DMS79 (cell line): ENCODE measurements around the gene FAM163A.
"Not testable (repeated sequence)": the region's sequence is repeated elsewhere in the genome, so short reads cannot be mapped to it uniquely, and the experiment has no call there.

Source experiments
- DNase-seq: peaks from one replicate; lab custom pipeline; 2025; lab: John Stamatoyannopoulos, UW

Gene FAM163A

GRCh38 chr1:179742717-179743678 is at the start of gene FAM163A:
Gene FAM163A (plus strand): TSS chr1:179743291. CDS start chr1:179813098, 69,807 bp downstream.
- no peak for DNase-seq

DNA sequence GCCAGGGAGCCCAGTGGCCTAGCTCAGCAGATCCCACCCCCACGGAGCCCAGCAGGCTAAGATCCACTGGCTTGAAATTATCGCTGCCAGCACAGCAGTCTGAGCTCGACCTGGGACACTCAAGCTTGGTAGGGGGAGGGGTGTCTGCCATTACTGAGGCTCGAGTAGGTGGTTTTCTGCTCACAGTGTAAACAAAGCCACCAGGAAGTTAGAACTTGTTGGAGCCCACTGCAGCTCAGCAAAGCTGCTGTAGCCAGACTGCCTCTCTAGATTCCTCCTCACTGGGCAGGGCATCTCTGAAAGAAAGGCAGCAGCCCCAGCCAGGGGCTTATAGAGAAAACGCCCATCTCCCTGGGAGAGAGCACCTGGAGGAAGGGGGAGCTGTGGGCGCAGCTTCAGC is 48.6 kb upstream of the FAM163A start:
- DNase-seq: not testable (repeated sequence)

DNA sequence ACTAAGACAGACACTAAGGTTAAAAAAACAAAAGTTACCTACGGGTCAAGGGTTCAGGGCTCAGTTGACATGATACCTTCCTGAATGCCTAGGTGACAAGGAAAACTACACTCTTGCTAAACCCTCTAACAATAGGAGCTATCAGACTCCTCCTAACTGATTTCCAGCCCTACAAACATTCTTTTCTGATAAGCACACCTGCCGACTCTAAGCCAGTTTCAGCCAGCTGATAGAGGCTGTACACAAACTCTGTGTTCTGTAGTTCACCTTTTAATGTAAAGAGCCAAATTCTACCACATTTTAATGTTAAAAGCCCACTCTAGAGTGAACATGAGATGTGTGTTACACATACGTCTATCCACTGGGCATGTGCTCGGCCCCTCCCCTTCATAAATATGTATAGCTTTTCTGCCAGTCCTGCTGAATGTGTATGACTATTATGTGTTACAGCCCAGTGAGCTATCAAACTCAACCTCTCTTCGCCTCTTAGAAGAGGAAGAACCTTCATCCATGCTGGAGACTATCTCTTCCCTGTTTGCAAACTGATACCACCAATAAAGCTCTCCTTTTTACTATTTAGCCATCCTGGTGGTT is 40.0 kb upstream of the FAM163A start:
- no peak for DNase-seq

GRCh38 chr1:179706339-179706941 is 36.7 kb upstream of the FAM163A start:
- DNase-seq: peak; percentile 37

DNA sequence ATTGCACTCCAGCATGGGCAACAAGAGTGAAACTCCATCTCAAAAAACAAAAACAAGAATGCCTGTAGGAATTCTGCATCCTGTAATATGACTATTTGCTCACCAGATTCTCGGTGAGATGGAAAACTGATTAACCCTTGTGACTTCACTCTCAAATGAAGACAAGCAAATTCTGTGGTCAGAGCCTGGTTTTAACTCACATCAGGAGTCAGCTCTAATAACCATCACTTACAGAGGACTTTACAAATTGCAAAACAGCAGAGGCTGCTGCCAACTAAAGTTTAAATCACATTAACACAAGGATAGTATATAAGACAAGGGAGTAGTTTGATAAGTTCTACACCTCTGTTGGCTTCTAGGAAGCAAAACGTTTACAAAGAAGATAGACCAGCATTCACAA is 35.7 kb upstream of the FAM163A start:
- no peak for DNase-seq

GRCh38 chr1:179708434-179709195 is 34.5 kb upstream of the FAM163A start:
- no peak for DNase-seq

GRCh38 chr1:179709841-179710329 is 33.2 kb upstream of the FAM163A start:
- DNase-seq: no peak

- DNase-seq: no peak
Measured at GRCh38 chr1:179714159-179714558, 28.9 kb upstream of the FAM163A start.

DNA sequence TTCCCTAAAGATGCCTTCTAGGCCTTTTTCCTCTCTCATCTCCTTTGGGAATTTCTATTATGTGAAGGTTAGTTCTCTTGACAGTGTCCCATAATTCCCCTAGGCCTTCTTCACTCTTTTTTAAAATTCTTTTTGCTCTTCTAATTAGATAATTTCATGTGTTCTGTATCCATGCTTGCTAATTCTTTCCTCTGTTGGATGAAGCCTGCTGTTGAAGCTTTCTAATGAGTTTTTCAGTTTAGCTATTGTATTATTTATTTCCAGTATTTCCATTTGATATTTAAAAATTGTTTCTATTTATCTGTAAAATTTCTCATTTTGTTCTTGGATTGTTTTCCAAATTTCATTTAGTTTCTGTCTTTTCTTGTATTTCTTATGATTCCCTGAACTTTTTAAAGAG is 28.5 kb upstream of the FAM163A start:
- DNase-seq: no peak

DNA sequence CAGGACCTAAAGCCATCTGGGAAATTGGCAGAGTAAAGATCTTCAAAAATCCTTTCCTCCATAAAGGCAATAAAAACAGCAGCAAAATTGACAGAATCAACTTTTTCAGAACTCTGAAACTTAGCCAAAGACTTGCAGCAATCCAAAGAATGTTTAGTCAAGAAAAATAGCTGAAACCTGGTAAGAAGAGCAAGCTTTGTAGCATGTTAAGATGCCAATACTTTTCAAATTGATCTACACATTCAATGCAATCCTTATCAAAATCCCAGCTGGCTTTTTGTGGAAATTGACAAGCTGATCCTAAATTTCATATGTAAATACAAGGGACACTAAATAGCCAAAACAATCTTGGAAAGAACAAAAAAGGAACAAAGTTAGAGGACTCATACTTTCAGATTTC is 23.8 kb upstream of the FAM163A start:
- no peak for DNase-seq

GRCh38 chr1:179728271-179728670 is 14.8 kb upstream of the FAM163A start:
- DNase-seq: no peak

GRCh38 chr1:179729881-179730280 is 13.2 kb upstream of the FAM163A start:
- DNase-seq: no peak

DNA sequence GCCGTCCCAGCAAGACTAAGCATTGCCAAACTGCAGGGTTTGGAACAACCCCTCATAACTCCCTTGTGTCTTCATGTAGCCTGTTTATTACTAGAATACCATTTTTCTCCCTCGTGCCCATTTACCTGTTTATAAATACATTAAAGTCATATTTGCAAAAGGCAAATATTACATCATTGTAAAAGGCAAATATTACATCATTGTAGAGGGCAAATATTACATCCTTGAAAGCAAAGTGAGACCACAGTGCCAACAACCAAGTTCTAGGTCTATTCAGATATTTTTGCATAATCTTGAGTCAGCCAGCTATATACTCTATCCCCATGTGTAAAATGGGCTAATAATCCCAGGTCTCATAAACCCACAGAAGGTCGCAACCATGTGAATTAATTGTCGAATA is 11.4 kb upstream of the FAM163A start:
- DNase-seq: no peak

- DNase-seq: no peak
Measured at GRCh38 chr1:179742291-179742690, 800 bp upstream of the FAM163A start.

- no peak for DNase-seq
Measured at GRCh38 chr1:179743679-179744400, 749 bp downstream of the FAM163A start.

GRCh38 chr1:179744401-179745130 is 1.5 kb downstream of the FAM163A start:
- no peak for DNase-seq

DNA sequence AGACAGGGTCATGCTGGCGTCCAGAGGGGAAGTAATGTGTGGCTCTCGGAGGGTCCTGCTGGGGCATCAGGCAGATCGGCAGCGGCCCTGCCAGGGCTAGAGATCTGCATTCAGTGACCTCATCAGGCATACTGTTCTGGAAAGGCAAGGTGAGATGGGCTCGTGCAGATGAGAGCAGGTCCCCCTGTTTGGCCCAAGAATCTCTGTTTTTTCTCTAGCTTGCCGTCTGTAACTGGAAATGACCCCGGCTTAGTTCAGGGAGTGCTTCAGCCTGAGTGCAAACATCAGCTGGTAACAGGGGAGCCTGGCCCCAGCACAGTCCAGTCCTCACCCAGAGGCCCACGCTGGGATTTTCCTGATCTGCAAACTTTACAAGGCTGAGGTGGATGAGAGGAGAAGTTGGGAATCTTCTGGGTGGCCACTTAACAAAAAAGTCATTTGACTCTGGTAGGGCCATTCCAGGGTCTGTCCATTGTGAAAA is 2.1 kb downstream of the FAM163A start:
- no peak for DNase-seq

GRCh38 chr1:179745743-179746142 is 2.7 kb downstream of the FAM163A start:
- DNase-seq: no peak

- DNase-seq: no peak
Measured at GRCh38 chr1:179747611-179748010, 4.5 kb downstream of the FAM163A start.

DNA sequence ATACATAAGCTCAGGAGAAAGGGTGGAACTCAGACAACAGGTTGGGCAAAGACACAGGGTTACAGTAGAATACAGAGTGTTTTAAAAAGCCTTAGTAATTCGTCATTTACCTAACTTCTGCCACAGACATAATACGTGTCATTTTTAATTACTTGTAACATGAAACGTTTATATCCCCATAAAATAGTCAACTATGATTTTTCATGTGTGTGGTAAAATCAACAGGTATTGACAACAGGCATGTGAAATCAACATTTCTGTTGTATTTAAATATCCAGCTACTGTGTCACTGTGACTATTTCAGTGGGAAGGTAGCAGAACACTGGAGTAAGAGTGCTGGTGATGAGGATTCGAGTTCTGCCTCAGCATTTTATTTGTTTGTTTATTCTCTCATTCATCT is 5.7 kb downstream of the FAM163A start:
- no peak for DNase-seq
